Hepatocyte (in vitro differentiated cells): ENCODE measurements around the gene MIS18A. TPM values are rescaled to one million over a fixed set of nuclear protein-coding genes. Genes with fewer than 3 reads are reported as not detected.

Experiments used
- DNase-seq: peaks from one replicate; pipeline ENCODE4 v3.0.0-alpha.2; 2016; ENCODE audit warnings: low spot score
- H2AFZ ChIP-seq: fragments of 200-600 bp; sonication (generic); 2 replicates; pipeline ENCODE4 v1.6.0; 2016; ENCODE audit warnings: antibody characterized with exemption, mild to moderate bottlenecking
- H3K27ac ChIP-seq: fragments of 200-600 bp; sonication (generic); 2 replicates; pipeline ENCODE4 v1.5.1; 2016; ENCODE audit warnings: mild to moderate bottlenecking
- H3K27me3 ChIP-seq: fragments of 200-600 bp; sonication (generic); 2 replicates; pipeline ENCODE4 v1.6.1; 2016
- H3K36me3 ChIP-seq: fragments of 200-600 bp; sonication (generic); replicated peaks from 2 replicates; pipeline ENCODE4 v1.5.1; 2016; ENCODE audit warnings: low read depth; ENCODE audit not compliant: insufficient read depth
- H3K4me1 ChIP-seq: fragments of 200-600 bp; sonication (generic); 2 replicates; pipeline ENCODE4 v1.5.1; 2016; ENCODE audit warnings: mild to moderate bottlenecking, moderate library complexity; ENCODE audit not compliant: insufficient read depth
- H3K4me2 ChIP-seq: fragments of 200-600 bp; sonication (generic); 2 replicates; pipeline ENCODE4 v1.6.0; 2016
- H3K4me3 ChIP-seq: fragments of 200-600 bp; sonication (generic); 2 replicates; pipeline ENCODE4 v1.5.1; 2016; ENCODE audit warnings: mild to moderate bottlenecking
- H3K79me2 ChIP-seq: fragments of 200-600 bp; sonication (generic); 2 replicates; pipeline ENCODE4 v1.6.0; 2017; ENCODE audit warnings: mild to moderate bottlenecking
- H3K9me2 ChIP-seq: fragments of 200-600 bp; sonication (generic); replicated peaks from 2 replicates; pipeline ENCODE4 v1.6.0; 2017; ENCODE audit warnings: mild to moderate bottlenecking; ENCODE audit not compliant: insufficient read depth
- H3K9me3 ChIP-seq: fragments of 200-600 bp; sonication (generic); 2 replicates; pipeline ENCODE4 v1.5.1; 2016; ENCODE audit warnings: low read depth, mild to moderate bottlenecking
- H4K20me1 ChIP-seq: fragments of 200-600 bp; sonication (generic); 2 replicates; pipeline ENCODE4 v1.6.0; 2016; ENCODE audit warnings: mild to moderate bottlenecking; ENCODE audit not compliant: insufficient read depth, poor library complexity, severe bottlenecking
- CTCF ChIP-seq: fragments of 200-600 bp; sonication (generic); IDR thresholded peaks from 2 replicates; pipeline ENCODE4 v1.5.1; 2016; ENCODE audit warnings: antibody characterized with exemption, mild to moderate bottlenecking; ENCODE audit not compliant: poor library complexity
- EZH2 ChIP-seq: fragments of 200-600 bp; sonication (generic); IDR thresholded peaks from 2 replicates; pipeline ENCODE4 v1.6.1; 2016; ENCODE audit warnings: antibody characterized with exemption, mild to moderate bottlenecking, borderline replicate concordance
- EZH2phosphoT487 ChIP-seq: fragments of 200-600 bp; sonication (generic); IDR thresholded peaks from one replicate; pipeline ENCODE4 v1.6.1; 2018; ENCODE audit warnings: antibody characterized with exemption, mild to moderate bottlenecking, low read depth, moderate library complexity; ENCODE audit not compliant: unreplicated experiment, severe bottlenecking
- WGBS: methylation state at CpG from one replicate; pipeline ENCODE4 v1.1.6; 2016; ENCODE audit warnings: low lambda C conversion rate; ENCODE audit errors: missing lambda C conversion rate; 5-methylcytosine and 5-hydroxymethylcytosine counted together
- polyA plus RNA-seq: library from polyadenylated mRNA; unstranded; fragments of >200 nt; fragmentation: Nextera tagmentation; extraction: Ambion mirVana; gene quantifications from 2 replicates; pipeline ENCODE4 v1.2.1, GENCODE V29; 2016
- total RNA-seq: library from RNA; depleted of rRNA; stranded (reverse); fragments of >200 nt; gene quantifications from 2 replicates; pipeline ENCODE4 v1.2.3, GENCODE V29; 2014

MIS18A gene
- total and polyA plus RNA-seq, 2 experiments from 2014 or later: 9.4 to 11.2 TPM

DNA sequence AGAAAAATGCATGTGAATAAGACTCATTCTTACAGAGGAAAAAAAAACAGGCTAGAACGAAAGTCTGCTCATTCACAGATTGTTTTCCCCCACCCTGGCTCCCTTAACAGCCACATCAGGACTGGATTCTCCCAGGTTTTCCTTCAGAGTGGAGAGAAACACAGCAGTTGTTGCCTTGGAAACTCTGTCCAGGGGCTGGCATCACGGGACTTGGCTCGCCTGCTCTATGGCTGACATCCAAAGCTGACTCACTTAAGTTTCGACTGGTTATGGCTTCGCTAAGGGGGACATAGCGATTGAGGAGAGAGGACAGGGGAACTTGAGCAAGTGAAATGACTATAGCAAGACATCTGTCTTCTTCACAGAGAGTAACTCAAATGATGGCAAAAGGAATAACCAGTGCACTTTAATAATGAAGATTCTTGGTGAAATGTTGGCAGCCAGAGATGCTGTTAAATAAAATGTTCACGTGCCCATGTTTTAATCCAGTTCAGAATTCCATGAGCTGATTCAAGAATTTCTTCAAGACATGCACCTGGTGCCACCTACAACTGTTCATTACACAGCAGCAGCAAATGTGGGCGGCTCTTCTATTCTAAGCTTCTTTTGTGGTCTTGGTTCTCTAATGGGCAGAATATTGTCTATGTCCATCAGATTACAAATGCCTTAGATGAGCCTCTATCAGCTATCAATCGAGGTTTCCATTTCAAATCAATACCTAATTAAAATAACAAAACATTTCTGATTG is 21.8 kb downstream of the MIS18A start:
- Histone ChIP-seq H3K27ac (peak overlapping the region; percentile 56), H3K4me1 (peaks cover 17% of the 10 kb centered on the region), H3K9me2 (no peaks in the 10 kb centered on the region), H2AFZ (no peak overlapping the region), H4K20me1 (no peaks in the 10 kb centered on the region), H3K27me3 (no peaks in the 10 kb centered on the region), H3K36me3 (no peaks in the 10 kb centered on the region), H3K9me3 (no peaks in the 10 kb centered on the region), H3K79me2 (no peaks in the 10 kb centered on the region), H3K4me3 (no peak overlapping the region), H3K4me2 (peak overlapping the region; percentile 33)
- 57% methylated on average over 9 of the region's 9 CpGs for WGBS
- TF ChIP-seq CTCF (no peak), EZH2phosphoT487 (no peak), EZH2 (no peak)
- DNase-seq: peak; percentile 88

GRCh38 chr21:32256251-32256650 is 22.6 kb downstream of the MIS18A start:
- TF ChIP-seq EZH2 (no peak), EZH2phosphoT487 (no peak), CTCF (no peak)
- Histone ChIP-seq H3K79me2 (no peaks in the 10 kb centered on the region), H3K4me3 (no peak overlapping the region), H3K27me3 (no peaks in the 10 kb centered on the region), H3K9me3 (no peaks in the 10 kb centered on the region), H4K20me1 (no peaks in the 10 kb centered on the region), H3K27ac (peak overlapping the region; percentile 56), H2AFZ (no peak overlapping the region), H3K4me1 (peaks cover 17% of the 10 kb centered on the region), H3K4me2 (peak overlapping the region; percentile 33), H3K36me3 (no peaks in the 10 kb centered on the region), H3K9me2 (no peaks in the 10 kb centered on the region)
- no peak for DNase-seq
- 84% methylated on average over 12 of the region's 12 CpGs for WGBS

GRCh38 chr21:32253215-32253641 is 25.6 kb downstream of the MIS18A start:
- Histone ChIP-seq H3K9me2 (no peaks in the 10 kb centered on the region), H3K36me3 (no peaks in the 10 kb centered on the region), H3K27me3 (no peaks in the 10 kb centered on the region), H3K4me3 (no peak overlapping the region), H3K27ac (no peak overlapping the region), H3K79me2 (no peaks in the 10 kb centered on the region), H3K4me1 (peaks cover 17% of the 10 kb centered on the region), H2AFZ (no peak overlapping the region), H4K20me1 (no peaks in the 10 kb centered on the region), H3K4me2 (no peak overlapping the region), H3K9me3 (no peaks in the 10 kb centered on the region)
- WGBS: 61% methylated on average over 7 of the region's 7 CpGs
- DNase-seq: peak; percentile 19
- TF ChIP-seq EZH2phosphoT487 (no peak), EZH2 (no peak)

DNA sequence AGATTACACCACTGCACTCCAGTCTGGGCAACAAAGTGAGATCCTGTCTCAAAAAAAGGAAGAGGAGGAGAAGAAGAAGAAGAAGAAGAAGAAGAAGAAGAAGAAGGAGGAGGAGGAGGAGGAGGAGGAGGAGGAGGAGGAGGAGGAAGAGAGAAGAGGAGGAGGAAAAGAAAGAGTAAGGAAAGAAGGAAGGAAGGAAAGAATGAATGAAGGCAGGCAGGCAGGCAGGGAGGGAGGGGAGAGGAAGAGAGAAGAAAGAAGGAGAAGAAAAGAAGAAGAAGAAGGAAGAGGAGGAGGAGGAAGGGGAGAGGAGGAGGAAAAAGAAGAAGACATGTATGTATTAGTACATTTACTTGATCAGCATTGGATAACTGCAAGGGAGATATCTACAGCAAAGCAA is 26.7 kb downstream of the MIS18A start:
- no peak for DNase-seq
- Histone ChIP-seq H3K79me2 (no peaks in the 10 kb centered on the region), H3K27ac (no peak overlapping the region), H2AFZ (no peak overlapping the region), H3K4me3 (no peak overlapping the region), H3K36me3 (no peaks in the 10 kb centered on the region), H3K4me1 (peaks cover 11% of the 10 kb centered on the region), H4K20me1 (no peaks in the 10 kb centered on the region), H3K4me2 (no peak overlapping the region), H3K9me3 (no peaks in the 10 kb centered on the region), H3K9me2 (no peaks in the 10 kb centered on the region), H3K27me3 (no peaks in the 10 kb centered on the region)
- TF ChIP-seq EZH2 (no peak), EZH2phosphoT487 (no peak), CTCF (no peak)
